Lung (tissue), 16 donors: ENCODE data around the gene SPI1. TPM values are rescaled to one million over a fixed set of nuclear protein-coding genes. Genes with fewer than 3 reads are reported as not detected.

Experiments used
- ATAC-seq: fragments of 200-7000 bp; cut with Tn5 transposase; one replicate; pipeline ENCODE4 v1.9.1; 2020; ENCODE audit warnings: moderate number of reproducible peaks; ENCODE audit not compliant: insufficient read depth, low FRiP score
- DNase-seq, 3 donors: peaks; one replicate each; pipeline ENCODE4 v3.0.0-alpha.2; 2013 to 2017
- H3K27ac ChIP-seq, 2 donors: one replicate each; pipeline ENCODE4 v1.5.1; 2013; ENCODE audit warnings: mild to moderate bottlenecking in 2 of 2, moderate library complexity in 2 of 2, control low read depth in 1 of 2, inconsistent platforms in 1 of 2, low read depth in 1 of 2, low read length in 1 of 2
- H3K27me3 ChIP-seq, 3 donors: one replicate each; pipeline ENCODE4 v1.5.1; 2013; ENCODE audit warnings: low read length in 2 of 3; ENCODE audit not compliant: control insufficient read depth in 3 of 3, insufficient read depth in 3 of 3
- H3K36me3 ChIP-seq, 4 donors: one replicate each; pipeline ENCODE4 v1.5.1; 2013; ENCODE audit warnings: low read length in 4 of 4, mild to moderate bottlenecking in 1 of 4, moderate library complexity in 1 of 4; ENCODE audit not compliant: control insufficient read depth in 4 of 4, insufficient read depth in 4 of 4
- H3K4me1 ChIP-seq, 5 donors: one replicate each; pipeline ENCODE4 v1.5.1; 2013; ENCODE audit warnings: low read length in 5 of 5, mild to moderate bottlenecking in 2 of 5, moderate library complexity in 1 of 5; ENCODE audit not compliant: control insufficient read depth in 5 of 5, insufficient read depth in 5 of 5
- H3K4me3 ChIP-seq: one replicate; pipeline ENCODE4 v1.5.1; 2013; ENCODE audit warnings: mild to moderate bottlenecking, control low read depth, moderate library complexity
- H3K9ac ChIP-seq, 2 donors: one replicate each; pipeline ENCODE4 v1.5.1; 2013; ENCODE audit warnings: low read length in 2 of 2, control low read depth in 1 of 2; ENCODE audit not compliant: insufficient read depth in 1 of 2
- H3K9me3 ChIP-seq, 4 donors: one replicate each; pipeline ENCODE4 v1.5.1; 2013; ENCODE audit warnings: low read length in 3 of 4, mild to moderate bottlenecking in 1 of 4, moderate library complexity in 1 of 4; ENCODE audit not compliant: control insufficient read depth in 4 of 4, insufficient read depth in 3 of 4
- WGBS, 2 donors: extraction: QIAGEN DNeasy Blood & Tissue Kit; methylation state at CpG; one replicate each; pipeline ENCODE4 v1.1.7; 2013; 5-methylcytosine and 5-hydroxymethylcytosine counted together
- long read RNA-seq, 5 donors: transcript quantifications; one replicate each; lab custom pipeline, GENCODE V29; 2026
- polyA plus RNA-seq, 2 donors: library from polyadenylated mRNA; stranded (reverse); fragments of 200-250 nt; gene quantifications; one replicate each; pipeline ENCODE4 v1.2.1, GENCODE V29; 2013
- total RNA-seq, 2 donors: library from RNA; depleted of rRNA in 1 of 2; stranded (reverse); fragments of >200 nt in 1 of 2; gene quantifications; one replicate each; pipeline ENCODE4 v1.2.1, GENCODE V29; 2014 to 2021
- TF ChIP-seq, protein P1 (sequence below): IDR thresholded peaks from 2 replicates; pipeline ENCODE4 v1.5.1; 2012; ENCODE audit warnings: mild to moderate bottlenecking; ENCODE audit errors: control extremely low read depth, extremely low read depth
- donor health status: control.
- donor health status: control.
- donor health status: Bipolar disorder and iron deficiency.
- donor health status: healthy.
- donor health status: DM: yes; HTN: yes; CAD: no.

Gene SPI1
- 100 to 1,000 TPM in 1 of 2 donors, 10 to 100 TPM in 1; 27.6 to 188 TPM for total RNA-seq
- 100 to 1,000 TPM; 123 to 344 TPM for polyA plus RNA-seq
- long read RNA-seq, donor 1, partial matches to known transcripts = 0 of 1 reads
- long read RNA-seq, donor 1, other reads (novel, unspliced or antisense) = 0 of 1 reads
- long read RNA-seq, donor 2, partial matches to known transcripts = 0 of 1 reads
- long read RNA-seq, donor 2, other reads (novel, unspliced or antisense) = 0 of 1 reads
- long read RNA-seq, donor 3 = 0 reads
- long read RNA-seq, donor 4, partial matches to known transcripts = 0 of 1 reads
- long read RNA-seq, donor 4, other reads (novel, unspliced or antisense) = 0 of 1 reads
- long read RNA-seq, donor 5, partial matches to known transcripts = 0 of 5 reads
- long read RNA-seq, donor 5, other reads (novel, unspliced or antisense) = 0 of 5 reads

DNA sequence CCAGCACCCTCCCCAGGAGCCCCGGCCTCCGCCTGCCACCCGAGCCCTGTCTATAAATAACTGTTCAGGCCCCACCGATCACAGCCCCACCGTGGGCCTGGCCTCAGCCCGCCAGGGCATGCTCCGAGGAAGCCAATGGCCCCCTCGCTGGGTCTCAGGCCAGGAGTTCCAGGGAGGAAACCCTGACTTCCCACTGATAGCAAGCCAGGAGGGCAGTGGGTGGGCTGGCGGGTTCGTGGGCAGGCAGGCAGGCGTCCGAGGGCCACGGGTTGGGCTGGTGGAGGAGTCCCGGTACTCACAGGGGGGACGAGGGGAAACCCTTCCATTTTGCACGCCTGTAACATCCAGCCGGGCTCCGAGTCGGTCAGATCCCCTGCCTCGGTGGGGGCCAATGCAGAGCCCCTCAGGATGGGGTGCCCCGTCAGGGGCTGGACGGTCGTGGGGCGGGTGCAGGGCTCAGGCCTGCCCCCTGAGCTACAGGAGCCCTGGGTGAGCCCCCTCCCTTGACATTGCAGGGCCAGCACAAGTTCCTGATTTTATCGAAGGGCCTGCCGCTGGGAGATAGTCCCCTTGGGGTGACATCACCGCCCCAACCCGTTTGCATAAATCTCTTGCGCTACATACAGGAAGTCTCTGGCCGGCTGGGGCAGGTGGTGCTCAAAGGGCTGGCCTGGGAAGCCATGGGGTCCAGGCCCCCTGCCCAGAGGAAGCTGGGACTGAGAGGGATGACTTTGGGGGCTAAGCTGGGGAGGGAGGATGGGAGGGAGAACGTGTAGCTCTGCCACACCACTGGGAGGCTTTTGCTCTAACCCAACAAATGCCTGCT, at the start of gene SPI1:
Gene SPI1, minus strand, starts transcription at position 538 of the 826 bp plus-strand sequence. Its CDS starts 194 bp downstream, at position 344.
- H3K36me3 ChIP-seq = no peaks in the 10 kb centered on the region
- peaks cover 0 to 2% (median 0%) of the 10 kb centered on the region in 5 donors for H3K4me1 ChIP-seq
- DNase-seq (no peak), ATAC-seq (peak; percentile 56)
- peak within 1 kb of the TSS; percentile 29 for H3K4me3 ChIP-seq
- H3K9me3 ChIP-seq = no peaks in the 10 kb centered on the region
- TF ChIP-seq, protein P1, sequence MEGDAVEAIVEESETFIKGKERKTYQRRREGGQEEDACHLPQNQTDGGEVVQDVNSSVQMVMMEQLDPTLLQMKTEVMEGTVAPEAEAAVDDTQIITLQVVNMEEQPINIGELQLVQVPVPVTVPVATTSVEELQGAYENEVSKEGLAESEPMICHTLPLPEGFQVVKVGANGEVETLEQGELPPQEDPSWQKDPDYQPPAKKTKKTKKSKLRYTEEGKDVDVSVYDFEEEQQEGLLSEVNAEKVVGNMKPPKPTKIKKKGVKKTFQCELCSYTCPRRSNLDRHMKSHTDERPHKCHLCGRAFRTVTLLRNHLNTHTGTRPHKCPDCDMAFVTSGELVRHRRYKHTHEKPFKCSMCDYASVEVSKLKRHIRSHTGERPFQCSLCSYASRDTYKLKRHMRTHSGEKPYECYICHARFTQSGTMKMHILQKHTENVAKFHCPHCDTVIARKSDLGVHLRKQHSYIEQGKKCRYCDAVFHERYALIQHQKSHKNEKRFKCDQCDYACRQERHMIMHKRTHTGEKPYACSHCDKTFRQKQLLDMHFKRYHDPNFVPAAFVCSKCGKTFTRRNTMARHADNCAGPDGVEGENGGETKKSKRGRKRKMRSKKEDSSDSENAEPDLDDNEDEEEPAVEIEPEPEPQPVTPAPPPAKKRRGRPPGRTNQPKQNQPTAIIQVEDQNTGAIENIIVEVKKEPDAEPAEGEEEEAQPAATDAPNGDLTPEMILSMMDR = no peak
- no peak within 1 kb of the TSS for H3K9ac ChIP-seq
- H3K27ac ChIP-seq = peak within 1 kb of the TSS in 1 of 2 donors; percentile 87
- H3K27me3 ChIP-seq = no peaks in the 10 kb centered on the region
- 30 to 65% methylated on average over 31 of the region's 31 CpGs for WGBS, 2 donors

DNA sequence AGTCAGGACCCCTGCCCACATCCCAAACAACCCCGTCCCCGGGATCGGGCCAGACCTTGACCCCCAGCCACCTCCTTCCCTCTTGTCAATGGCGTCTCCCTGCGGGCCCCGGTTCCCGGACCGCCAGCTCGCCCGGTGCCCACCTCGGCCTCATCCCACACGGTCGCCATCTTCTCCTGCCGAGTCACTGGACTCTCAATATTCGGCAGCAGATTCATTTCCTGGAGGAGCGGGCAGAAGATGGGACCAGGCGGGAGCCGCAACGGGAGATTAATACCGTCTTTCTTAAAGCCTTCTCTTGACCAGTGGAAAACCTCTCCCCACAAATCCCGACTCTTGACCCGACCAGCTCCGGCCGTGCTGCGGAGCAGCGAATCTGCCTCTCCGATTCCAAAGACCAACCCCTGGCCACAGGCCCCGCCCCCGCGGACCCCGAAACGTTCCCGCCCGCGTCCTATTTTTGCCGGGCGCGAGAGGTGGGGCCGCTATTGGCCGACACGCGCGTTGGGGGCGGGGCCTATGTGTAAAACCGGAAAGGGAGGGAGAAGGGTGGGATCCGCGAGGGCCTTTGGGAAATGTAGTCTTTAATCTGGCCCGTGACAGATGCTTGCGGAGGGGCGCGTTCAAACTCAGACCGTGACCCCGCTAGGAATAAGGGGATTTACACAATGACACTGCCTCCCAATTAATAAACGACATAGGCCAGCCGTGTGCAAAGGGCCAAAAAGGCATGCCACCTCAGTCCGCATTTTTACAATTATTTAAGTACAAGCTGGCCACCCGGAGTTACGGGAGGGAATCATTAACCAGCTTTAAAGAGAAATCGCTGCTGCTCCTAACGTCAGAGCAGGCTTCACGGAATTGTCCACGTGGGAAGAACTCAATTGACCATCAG, 48.0 kb upstream of the SPI1 start, which contains the start of gene PSMC3:
Gene PSMC3, minus strand, starts transcription at position 378 of the 895 bp plus-strand sequence. Its CDS starts 160 bp downstream, at position 218.
- Histone ChIP-seq H3K4me1 (peaks cover 4 to 10% (median 6%) of the 10 kb centered on the region in 5 donors), H3K27me3 (no peaks in the 10 kb centered on the region), H3K36me3 (peaks cover 11 to 25% (median 18%) of the 10 kb centered on the region in 4 donors), H3K9ac (peak within 1 kb of the TSS; percentile 80 to 85), H3K9me3 (no peaks in the 10 kb centered on the region), H3K4me3 (peak within 1 kb of the TSS; percentile 99), H3K27ac (peak within 1 kb of the TSS; percentile 87 to 88)
- peak; percentile 99 for ATAC-seq
- TF ChIP-seq, protein P1 = no peak
- WGBS, 2 donors = 0 to 1% methylated on average over 61 to 62 of the region's 62 CpGs
- peak; percentile 98 to 99 (median 98) for DNase-seq

DNA sequence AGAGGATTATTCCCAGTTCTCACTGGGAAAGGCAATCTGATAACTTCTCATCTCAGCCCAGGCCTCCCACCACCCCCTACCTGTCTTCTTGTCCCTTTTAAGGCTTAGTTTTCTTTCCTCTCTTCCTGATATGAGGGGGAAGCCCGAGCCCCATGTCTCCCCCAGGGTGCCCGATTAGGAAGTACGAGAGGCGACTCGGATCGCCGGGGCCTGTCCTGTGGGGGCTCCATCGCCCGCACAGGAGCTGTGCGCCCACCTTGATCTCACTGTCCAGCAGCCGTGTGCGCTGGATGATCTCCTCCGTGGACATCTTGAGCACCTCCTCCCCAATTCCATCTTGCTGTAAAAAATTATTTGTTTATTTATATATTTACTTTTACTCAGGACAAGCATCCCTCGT, 47.3 kb upstream of the SPI1 start:
- no peak for DNase-seq
- Histone ChIP-seq H3K9me3 (no peaks in the 10 kb centered on the region), H3K36me3 (peaks cover 11 to 28% (median 22%) of the 10 kb centered on the region in 4 donors), H3K27me3 (no peaks in the 10 kb centered on the region), H3K4me1 (peaks cover 4 to 10% (median 6%) of the 10 kb centered on the region in 5 donors), H3K27ac (peak overlapping the region; percentile 86 to 87), H3K4me3 (peak overlapping the region; percentile 99), H3K9ac (peak overlapping the region; percentile 80 to 85)
- ATAC-seq = no peak
- TF ChIP-seq, protein P1 = no peak
- WGBS, 2 donors = 1% methylated on average over 14 of the region's 14 CpGs
